ENCODE results near the gene TMBIM1. TPM values are rescaled to one million over a fixed set of nuclear protein-coding genes. Genes with fewer than 3 reads are reported as not detected.

Gene TMBIM1
- total and polyA plus RNA-seq, 12 donors: 30.9 to 151 (median 110) TPM

- DNase-seq: peak; percentile 84 to 96
- 1 to 3% methylated on average over 11 of the region's 11 CpGs for WGBS, 2 donors
- Histone ChIP-seq H3K9me3 (no peaks in the 10 kb centered on the region), H3K4me1 (peaks cover 56 to 99% (median 97%) of the 10 kb centered on the region in 9 donors), H3K27me3 (no peaks in the 10 kb centered on the region), H3K4me3 (peak overlapping the region; percentile 4 to 65 (median 49)), H3K27ac (peak overlapping the region; percentile 92 to 100 (median 98)), H3K36me3 (peaks cover 0 to 29% (median under 1%) of the 10 kb centered on the region in 9 donors)
- ATAC-seq: peak; percentile 83 to 92 (median 86)
- intact Hi-C loops (cut with DNase I): loop anchor here in 5 of 10 donors (2.0 to 5.0 kb wide), 4 partner anchors 14 to 112 kb away; partner anchors contain the start of genes CTDSP1 (in 3 of the 5), AAMP (in 1 of the 5) and PNKD (in 1 of the 5)
- no peak for TF ChIP-seq CTCF (IDR thresholded peaks at IDR 0.05)
Observed at GRCh38 chr2:218286570-218287459, 5.5 kb downstream of the TMBIM1 start.

- 14 to 27% methylated on average over 6 of the region's 6 CpGs for WGBS, 2 donors
- DNase-seq: peak; percentile 69 to 76
- Histone ChIP-seq H3K9me3 (no peaks in the 10 kb centered on the region), H3K27ac (peak overlapping the region; percentile 92 to 100 (median 98)), H3K36me3 (peaks cover 0 to 42% (median 11%) of the 10 kb centered on the region in 9 donors), H3K4me1 (peaks cover 55 to 96% (median 95%) of the 10 kb centered on the region in 9 donors), H3K4me3 (peak overlapping the region in 8 of 10 donors; percentile 35 to 65 (median 54)), H3K27me3 (no peaks in the 10 kb centered on the region)
- intact Hi-C loops (cut with DNase I): loop anchor here in 5 of 10 donors (2.0 to 5.0 kb wide), 4 partner anchors 13 to 113 kb away; partner anchors contain the start of genes CTDSP1 (in 3 of the 5), AAMP (in 1 of the 5) and PNKD (in 1 of the 5)
- ATAC-seq: peak; percentile 17 to 64 (median 46)
- TF ChIP-seq CTCF (IDR thresholded peaks at IDR 0.05): no peak
Observed at GRCh38 chr2:218285604-218286003, 6.7 kb downstream of the TMBIM1 start.

GRCh38 chr2:218284106-218284811 is 8.0 kb downstream of the TMBIM1 start:
- ATAC-seq: peak in 1 of 8 donors; percentile 18
- DNase-seq: no peak
- H3K27ac ChIP-seq: peak overlapping the region; percentile 19 to 100 (median 98)
- H3K36me3 ChIP-seq: peaks cover 5 to 55% (median 17%) of the 10 kb centered on the region in 9 donors
- 61 to 79% methylated on average over 16 of the region's 16 CpGs for WGBS, 2 donors
- H3K4me1 ChIP-seq: peaks cover 51 to 83% (median 81%) of the 10 kb centered on the region in 9 donors
- no peak overlapping the region for H3K4me3 ChIP-seq
- TF ChIP-seq CTCF (IDR thresholded peaks at IDR 0.05): no peak
- no peaks in the 10 kb centered on the region for H3K27me3 ChIP-seq
- intact Hi-C loops (cut with DNase I): no loop called here
- H3K9me3 ChIP-seq: no peaks in the 10 kb centered on the region
